HEK293T (cell line): ENCODE measurements around the gene VTI1A.

Experiments
- BHLHE40 ChIP-seq: fragments of 450-650 bp; IDR thresholded peaks from 2 replicates; pipeline ENCODE4 v1.6.1; 2016; ENCODE audit warnings: mild to moderate bottlenecking, moderate library complexity, borderline replicate concordance
- CTBP1 ChIP-seq: fragments of 450-650 bp; IDR thresholded peaks from 2 replicates; pipeline ENCODE4 v1.6.1; 2016; ENCODE audit warnings: borderline replicate concordance
- FOXK2 ChIP-seq: fragments of 450-650 bp; IDR thresholded peaks from 2 replicates; pipeline ENCODE4 v1.6.1; 2016; ENCODE audit warnings: mild to moderate bottlenecking
- FOXM1 ChIP-seq: fragments of 450-650 bp; IDR thresholded peaks from 2 replicates; pipeline ENCODE4 v1.6.1; 2017; ENCODE audit warnings: mild to moderate bottlenecking, borderline replicate concordance
- HDGF ChIP-seq: fragments of 450-650 bp; IDR thresholded peaks from 2 replicates; pipeline ENCODE4 v1.6.1; 2017; ENCODE audit warnings: antibody characterized with exemption, borderline replicate concordance
- LEF1 ChIP-seq: fragments of 450-650 bp; IDR thresholded peaks from 2 replicates; pipeline ENCODE4 v1.6.1; 2017; ENCODE audit warnings: mild to moderate bottlenecking, borderline replicate concordance
- NFRKB ChIP-seq: fragments of 450-650 bp; IDR thresholded peaks from 2 replicates; pipeline ENCODE4 v1.6.1; 2016; ENCODE audit warnings: mild to moderate bottlenecking, moderate library complexity
- SP1 ChIP-seq: fragments of 450-650 bp; IDR thresholded peaks from 2 replicates; pipeline ENCODE4 v1.6.1; 2017
- ZNF384 ChIP-seq: fragments of 450-650 bp; IDR thresholded peaks from 2 replicates; pipeline ENCODE4 v1.6.1; 2016
- TF ChIP-seq, protein P1 (sequence below): fragments of 450-650 bp; IDR thresholded peaks from 2 replicates; pipeline ENCODE4 v1.6.1; 2016

- TF ChIP-seq, protein P1, sequence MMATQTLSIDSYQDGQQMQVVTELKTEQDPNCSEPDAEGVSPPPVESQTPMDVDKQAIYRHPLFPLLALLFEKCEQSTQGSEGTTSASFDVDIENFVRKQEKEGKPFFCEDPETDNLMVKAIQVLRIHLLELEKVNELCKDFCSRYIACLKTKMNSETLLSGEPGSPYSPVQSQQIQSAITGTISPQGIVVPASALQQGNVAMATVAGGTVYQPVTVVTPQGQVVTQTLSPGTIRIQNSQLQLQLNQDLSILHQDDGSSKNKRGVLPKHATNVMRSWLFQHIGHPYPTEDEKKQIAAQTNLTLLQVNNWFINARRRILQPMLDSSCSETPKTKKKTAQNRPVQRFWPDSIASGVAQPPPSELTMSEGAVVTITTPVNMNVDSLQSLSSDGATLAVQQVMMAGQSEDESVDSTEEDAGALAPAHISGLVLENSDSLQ: no peak
- TF ChIP-seq BHLHE40: no peak
- TF ChIP-seq SP1: no peak
- no peak for TF ChIP-seq NFRKB
- no peak for TF ChIP-seq FOXK2
- TF ChIP-seq FOXM1: no peak
- TF ChIP-seq CTBP1: no peak
- no peak for TF ChIP-seq LEF1
- no peak for TF ChIP-seq HDGF
- no peak for TF ChIP-seq ZNF384
These were observed 322.1 kb downstream of the VTI1A start for GRCh38 chr10:112769081-112769480.
